OCI-LY7 (cell line): ENCODE measurements around the gene POLDIP3. TPM values are rescaled to one million over a fixed set of nuclear protein-coding genes. Genes with fewer than 3 reads are reported as not detected.
A peak's percentile ranks its signal among the peaks of the same experiment; 100 is the strongest.

Source experiments
- BruUV-seq: library from RNA; stranded (reverse); fragments of 400-500 nt; replicated peaks from 2 replicates; lab custom pipeline; 2021; lab: Mats Ljungman, UMichigan
- CTCF ChIA-PET: fragments of 300-600 bp; sonication (Branson Sonifier 250); formaldehyde crosslinking; loops from one replicate; lab custom pipeline; 2022; ENCODE audit warnings: antibody characterized with exemption; ENCODE audit not compliant: unreplicated experiment; lab: Charles Lee
- POLR2A ChIA-PET: fragments of 300-600 bp; sonication (Branson Sonifier 250); formaldehyde crosslinking; loops from one replicate; lab custom pipeline; 2022; ENCODE audit warnings: antibody characterized with exemption; lab: Charles Lee
- DNase-seq: peaks from one replicate; pipeline ENCODE4 v3.0.0-alpha.2; 2015; ENCODE audit warnings: low spot score
- H2AFZ ChIP-seq: fragments of 200-600 bp; sonication (generic), shearing (Covaris generic); 2 replicates; pipeline ENCODE4 v1.6.1; 2014; ENCODE audit warnings: mild to moderate bottlenecking, antibody characterized with exemption, low read length, moderate library complexity
- H3K27ac ChIP-seq: fragments of 200-600 bp; sonication (generic); 2 replicates; pipeline ENCODE4 v1.5.1; 2014; ENCODE audit warnings: mixed run types, low read depth, mild to moderate bottlenecking, moderate library complexity, low read length, inconsistent platforms; ENCODE audit not compliant: poor library complexity, severe bottlenecking
- H3K36me3 ChIP-seq: fragments of 200-600 bp; sonication (generic); 2 replicates; pipeline ENCODE4 v1.6.1; 2014; ENCODE audit warnings: mild to moderate bottlenecking, antibody characterized with exemption, low read length, moderate library complexity, mixed read lengths; ENCODE audit not compliant: insufficient read depth
- H3K4me1 ChIP-seq: fragments of 200-600 bp; sonication (generic); 2 replicates; pipeline ENCODE4 v1.5.1; 2014; ENCODE audit warnings: mild to moderate bottlenecking, low read length; ENCODE audit not compliant: insufficient read depth, poor library complexity, severe bottlenecking
- H3K4me2 ChIP-seq: fragments of 200-600 bp; sonication (generic); 2 replicates; pipeline ENCODE4 v1.6.1; 2014; ENCODE audit warnings: mild to moderate bottlenecking, low read length
- H3K4me3 ChIP-seq: fragments of 200-600 bp; sonication (generic); 2 replicates; pipeline ENCODE4 v1.5.1; 2014; ENCODE audit warnings: mild to moderate bottlenecking, low read depth, low read length; ENCODE audit not compliant: poor library complexity, severe bottlenecking
- H3K79me2 ChIP-seq: fragments of 200-600 bp; sonication (generic); 2 replicates; pipeline ENCODE4 v1.6.1; 2016; ENCODE audit warnings: low read depth, mild to moderate bottlenecking, low read length, moderate library complexity, mixed read lengths; ENCODE audit not compliant: insufficient read depth
- H3K9me2 ChIP-seq: fragments of 200-600 bp; sonication (generic); 2 replicates; pipeline ENCODE4 v1.6.1; 2016; ENCODE audit warnings: mild to moderate bottlenecking, low read length, mixed read lengths; ENCODE audit not compliant: insufficient read depth
- H3K9me3 ChIP-seq: fragments of 200-600 bp; sonication (generic); 2 replicates; pipeline ENCODE4 v1.6.1; 2014; ENCODE audit warnings: mild to moderate bottlenecking, mixed run types, low read length, mixed read lengths
- H4K20me1 ChIP-seq: fragments of 200-600 bp; sonication (generic); 2 replicates; pipeline ENCODE4 v1.6.1; 2014; ENCODE audit warnings: mild to moderate bottlenecking, antibody characterized with exemption, low read length, moderate library complexity, mixed read lengths; ENCODE audit not compliant: insufficient read depth
- CTCF ChIP-seq: fragments of 200-600 bp; sonication (generic); conservative IDR thresholded peaks from 2 replicates; pipeline ENCODE4 v1.5.1; 2014; ENCODE audit warnings: mild to moderate bottlenecking, antibody characterized with exemption, low read length, moderate library complexity, mixed read lengths
- EZH2phosphoT487 ChIP-seq: fragments of 200-600 bp; sonication (generic); IDR thresholded peaks from 2 replicates; pipeline ENCODE4 v1.6.1; 2018; ENCODE audit warnings: low read depth, borderline replicate concordance, mild to moderate bottlenecking, mixed run types, antibody characterized with exemption, low read length, moderate library complexity, mixed read lengths
- intact Hi-C: fragments of 100-400 bp; cut with micrococcal nuclease; formaldehyde crosslinking; loops from one replicate; pipeline ENCODE4 v1.10.0; 2022; ENCODE audit not compliant: unreplicated experiment
- total RNA-seq, 2 experiments: library from RNA; depleted of rRNA in 1 of 2; stranded (reverse); fragments of >200 nt in 1 of 2; shearing (Covaris generic) in 1 of 2; gene quantifications; 2 replicates each; pipeline ENCODE4 v1.2.3, GENCODE V29; 2014 to 2022

The POLDIP3 gene
- total RNA-seq, 2 experiments from 2014 or later = 70.7 to 73.5 TPM

- Histone ChIP-seq H3K9me3 (no peaks in the 10 kb centered on the region), H3K36me3 (peaks cover 37% of the 10 kb centered on the region), H3K4me2 (peak overlapping the region; percentile 78), H3K4me1 (peaks cover 34% of the 10 kb centered on the region), H4K20me1 (peaks cover 25% of the 10 kb centered on the region), H3K9me2 (no peaks in the 10 kb centered on the region), H3K79me2 (peaks cover 41% of the 10 kb centered on the region), H3K27ac (peak overlapping the region; percentile 92), H2AFZ (peak overlapping the region; percentile 56; the same call in 1 of the 2 replicates), H3K4me3 (peak overlapping the region; percentile 85)
- ChIA-PET CTCF (no interaction called here), POLR2A (interaction anchor here (0.7 to 2.7 kb wide), 6 partner anchors 33 to 994 kb away, joined by 3 to 7 read pairs (median 3); partner anchors contain the start of genes DESI1, SERHL2 and XRCC6)
- no peak for TF ChIP-seq EZH2phosphoT487
- no peak for TF ChIP-seq CTCF
- peak; percentile 97 for DNase-seq
- BruUV-seq = TSS peak; percentile 100
- intact Hi-C loops = loop anchor here (2.0 to 10.0 kb wide), 2 partner anchors 102 to 1170 kb away; partner anchors contain the start of gene TOB2
Measured at GRCh38 chr22:42615092-42615859, 593 bp upstream of the POLDIP3 start.

- TF ChIP-seq EZH2phosphoT487 (no peak), CTCF (no peak)
- peak overlapping the region; percentile 56; the same call in 1 of the 2 replicates for H2AFZ ChIP-seq
- ChIA-PET CTCF (no interaction called here), POLR2A (interaction anchor here (1.0 to 2.7 kb wide), 4 partner anchors 19 to 105 kb away, joined by 3 to 7 read pairs (median 4); no protein-coding TSS in a partner anchor)
- H3K9me2 ChIP-seq = no peaks in the 10 kb centered on the region
- peaks cover 34% of the 10 kb centered on the region for H3K4me1 ChIP-seq
- peak overlapping the region; percentile 92 for H3K27ac ChIP-seq
- peaks cover 45% of the 10 kb centered on the region for H3K36me3 ChIP-seq
- peak overlapping the region; percentile 92 for H3K4me2 ChIP-seq
- peak overlapping the region; percentile 85 for H3K4me3 ChIP-seq
- no TSS peak for BruUV-seq
- intact Hi-C loops = loop anchor here (2.0 to 10.0 kb wide), 5 partner anchors 61 to 1169 kb away; partner anchors contain the start of genes SERHL2 and TOB2
- DNase-seq = no peak
- H4K20me1 ChIP-seq = peaks cover 25% of the 10 kb centered on the region
- H3K79me2 ChIP-seq = peaks cover 55% of the 10 kb centered on the region
- no peaks in the 10 kb centered on the region for H3K9me3 ChIP-seq
Measured at GRCh38 chr22:42613872-42614301, 796 bp downstream of the POLDIP3 start.
